Fibroblast of villous mesenchyme (primary cell): ENCODE measurements around the gene TRANK1. TPM values are rescaled to one million over a fixed set of nuclear protein-coding genes. Genes with fewer than 3 reads are reported as not detected.

Source experiments
- DNase-seq: peaks from one replicate; pipeline ENCODE4 v3.0.0-alpha.2; 2010; ENCODE audit warnings: low read depth
- H3K4me3 ChIP-seq: 2 replicates; pipeline ENCODE4 v1.5.1; 2011; ENCODE audit warnings: low read depth, mild to moderate bottlenecking, low read length
- total RNA-seq: library from RNA; depleted of rRNA; stranded (reverse); fragments of >200 nt; gene quantifications from 2 replicates; pipeline ENCODE4 v1.2.3, GENCODE V29; 2012
- TF ChIP-seq, protein P1 (sequence below): IDR thresholded peaks from 2 replicates; pipeline ENCODE4 v1.5.1; 2012; ENCODE audit warnings: low read depth, mild to moderate bottlenecking, low read length; ENCODE audit not compliant: insufficient read depth

The TRANK1 gene
- total RNA-seq, 1 donor: 13.4 TPM

DNA sequence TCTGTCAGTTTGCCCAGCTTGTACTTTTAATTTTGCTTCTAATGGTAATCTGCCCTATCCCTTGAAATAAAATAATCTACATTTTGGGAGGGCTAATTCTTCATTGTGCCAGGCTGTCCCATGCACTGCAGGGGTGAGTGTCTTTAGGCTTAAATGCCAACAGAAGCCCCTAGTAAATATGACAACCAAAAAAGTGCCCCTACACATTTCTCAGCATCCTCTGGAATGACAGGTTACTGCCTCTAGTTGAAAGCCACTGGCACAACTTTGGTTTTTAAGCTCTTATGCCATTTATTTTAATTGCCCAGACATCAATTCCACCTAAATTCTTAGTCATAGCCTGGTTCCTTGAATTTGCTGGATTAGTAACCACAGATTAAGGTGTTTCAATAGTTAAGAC, 44.7 kb upstream of the TRANK1 start:
- H3K4me3 ChIP-seq: peak overlapping the region; percentile 96
- no peak for DNase-seq
- TF ChIP-seq, protein P1, sequence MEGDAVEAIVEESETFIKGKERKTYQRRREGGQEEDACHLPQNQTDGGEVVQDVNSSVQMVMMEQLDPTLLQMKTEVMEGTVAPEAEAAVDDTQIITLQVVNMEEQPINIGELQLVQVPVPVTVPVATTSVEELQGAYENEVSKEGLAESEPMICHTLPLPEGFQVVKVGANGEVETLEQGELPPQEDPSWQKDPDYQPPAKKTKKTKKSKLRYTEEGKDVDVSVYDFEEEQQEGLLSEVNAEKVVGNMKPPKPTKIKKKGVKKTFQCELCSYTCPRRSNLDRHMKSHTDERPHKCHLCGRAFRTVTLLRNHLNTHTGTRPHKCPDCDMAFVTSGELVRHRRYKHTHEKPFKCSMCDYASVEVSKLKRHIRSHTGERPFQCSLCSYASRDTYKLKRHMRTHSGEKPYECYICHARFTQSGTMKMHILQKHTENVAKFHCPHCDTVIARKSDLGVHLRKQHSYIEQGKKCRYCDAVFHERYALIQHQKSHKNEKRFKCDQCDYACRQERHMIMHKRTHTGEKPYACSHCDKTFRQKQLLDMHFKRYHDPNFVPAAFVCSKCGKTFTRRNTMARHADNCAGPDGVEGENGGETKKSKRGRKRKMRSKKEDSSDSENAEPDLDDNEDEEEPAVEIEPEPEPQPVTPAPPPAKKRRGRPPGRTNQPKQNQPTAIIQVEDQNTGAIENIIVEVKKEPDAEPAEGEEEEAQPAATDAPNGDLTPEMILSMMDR: no peak

DNA sequence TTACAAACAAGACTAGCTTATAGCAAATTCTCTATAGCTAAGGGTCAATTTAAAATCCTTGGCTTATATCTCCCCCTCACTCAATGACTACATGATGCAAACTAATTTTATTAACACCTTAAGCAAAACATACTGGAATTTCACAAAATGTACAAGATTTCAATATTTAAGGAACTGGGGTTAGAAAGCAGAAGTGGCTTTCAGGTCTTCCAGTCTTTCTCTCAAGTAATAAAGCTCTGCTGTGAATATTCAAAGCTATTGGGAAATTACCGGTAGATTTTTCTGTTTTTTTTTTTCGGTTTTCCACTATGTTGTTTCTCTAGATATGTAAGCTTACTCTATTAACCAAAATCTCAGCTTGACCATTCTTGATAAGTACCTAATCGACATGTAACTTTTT, 44.2 kb upstream of the TRANK1 start:
- H3K4me3 ChIP-seq: no peak overlapping the region
- DNase-seq: no peak
- TF ChIP-seq, protein P1: no peak

DNA sequence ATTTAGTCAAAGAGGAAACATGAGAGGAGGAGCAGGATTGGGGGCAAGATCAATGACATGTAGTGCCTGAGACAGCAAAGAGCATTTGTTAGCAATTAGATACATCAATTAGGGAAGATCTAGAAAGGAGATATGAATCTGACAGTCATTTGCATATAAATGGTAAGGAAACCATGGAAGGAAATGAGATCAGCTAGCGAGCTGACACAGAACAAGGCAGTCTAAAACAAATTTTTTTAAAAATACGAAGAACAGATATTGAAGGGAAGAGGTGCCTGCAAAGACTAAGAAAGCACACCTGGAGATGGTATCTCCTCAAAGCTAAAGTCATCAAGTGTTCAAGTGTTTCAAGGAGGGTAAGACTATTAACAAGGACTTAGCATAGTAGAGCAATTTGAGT, 43.5 kb upstream of the TRANK1 start:
- TF ChIP-seq, protein P1: no peak
- DNase-seq: no peak
- H3K4me3 ChIP-seq: no peak overlapping the region

DNA sequence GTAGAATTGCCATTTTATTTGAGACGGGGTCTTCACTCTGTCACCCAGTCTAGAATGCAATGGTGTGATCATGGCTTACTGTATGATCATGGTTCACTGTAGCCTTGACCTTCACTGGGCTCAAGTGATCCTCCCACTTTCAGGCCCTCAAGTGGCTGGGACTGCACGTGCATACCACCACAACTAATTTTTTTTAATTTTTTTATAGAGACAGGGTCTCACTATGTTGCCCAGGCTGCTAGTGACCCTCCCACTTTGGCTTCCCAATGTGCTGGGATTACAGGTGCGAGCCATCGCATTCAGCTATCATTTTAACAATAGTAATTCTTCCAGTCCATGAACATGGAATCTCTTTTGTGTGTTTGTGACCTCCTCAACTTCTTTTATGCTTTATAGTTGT, 36.2 kb upstream of the TRANK1 start:
- no peak overlapping the region for H3K4me3 ChIP-seq
- no peak for DNase-seq
- TF ChIP-seq, protein P1: no peak

DNA sequence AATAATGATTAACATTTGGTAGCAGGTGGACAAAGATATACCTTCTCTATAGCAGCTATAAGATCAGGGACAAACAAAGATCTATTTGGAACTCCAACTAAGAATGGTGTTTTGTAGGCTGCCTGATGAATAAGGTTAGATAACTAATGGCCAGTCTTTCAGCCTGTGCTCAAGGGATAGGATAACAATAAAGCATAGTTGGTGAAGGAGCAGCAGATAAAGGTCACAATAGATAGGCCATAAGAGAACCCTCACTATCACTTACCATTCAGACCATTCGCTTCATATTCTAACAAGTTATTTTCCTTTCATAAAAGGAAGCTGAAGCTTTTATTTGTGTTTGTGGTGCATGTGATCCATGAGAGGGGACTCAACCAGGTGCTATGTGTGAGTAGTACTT, 28.3 kb upstream of the TRANK1 start:
- no peak for DNase-seq
- TF ChIP-seq, protein P1: no peak
- H3K4me3 ChIP-seq: no peak overlapping the region

DNA sequence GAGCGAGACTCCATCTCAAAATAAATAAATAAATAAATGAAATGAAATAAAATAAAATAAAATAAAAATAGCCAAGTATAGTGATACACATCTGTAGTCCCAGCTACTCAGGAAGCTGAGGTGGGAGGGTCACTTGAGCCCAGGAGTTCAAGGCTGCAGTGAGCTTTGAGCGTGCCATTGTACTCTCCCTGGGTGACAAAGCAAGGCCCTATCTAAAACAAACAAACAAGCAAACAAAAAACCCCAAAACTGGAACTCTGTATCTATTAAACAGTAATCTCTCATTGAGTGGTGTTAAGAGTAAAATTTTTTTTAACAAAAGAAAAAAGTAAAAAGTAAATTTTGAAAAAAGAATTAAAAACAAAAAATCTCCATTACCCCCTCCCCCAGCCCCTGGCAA, 27.3 kb upstream of the TRANK1 start:
- DNase-seq: no peak
- TF ChIP-seq, protein P1: no peak

More for the DNA sequence above, 27.3 kb upstream of the TRANK1 start:
- H3K4me3 ChIP-seq: no peak overlapping the region
